ENCODE data around the gene ZNF791.
"Not testable (repeated sequence)": the region's sequence is repeated elsewhere in the genome, so short reads cannot be mapped to it uniquely, and the experiment has no call there.

The ZNF791 gene

GRCh38 chr19:12610540-12611360 is at the start of gene ZNF791, which contains the start of gene ZNF490:
Gene ZNF791 (plus strand): TSS chr19:12610920. CDS start chr19:12611080, 160 bp downstream.
Gene ZNF490 (minus strand): TSS chr19:12610813. CDS start chr19:12610680, 133 bp downstream.
- peak; percentile 92 to 96 for DNase-seq (ENCODE audit: low read depth in 2 of 2)

GRCh38 chr19:12564016-12564664 is 46.6 kb upstream of the ZNF791 start:
- DNase-seq (ENCODE audit: low read depth in 2 of 2), result peak; percentile 81 to 92

GRCh38 chr19:12566380-12566779 is 44.3 kb upstream of the ZNF791 start:
- DNase-seq (ENCODE audit: low read depth in 2 of 2), result not testable (repeated sequence)

- no peak for DNase-seq (ENCODE audit: low read depth in 2 of 2)
These were observed 42.8 kb upstream of the ZNF791 start for GRCh38 chr19:12567951-12568350.

DNA sequence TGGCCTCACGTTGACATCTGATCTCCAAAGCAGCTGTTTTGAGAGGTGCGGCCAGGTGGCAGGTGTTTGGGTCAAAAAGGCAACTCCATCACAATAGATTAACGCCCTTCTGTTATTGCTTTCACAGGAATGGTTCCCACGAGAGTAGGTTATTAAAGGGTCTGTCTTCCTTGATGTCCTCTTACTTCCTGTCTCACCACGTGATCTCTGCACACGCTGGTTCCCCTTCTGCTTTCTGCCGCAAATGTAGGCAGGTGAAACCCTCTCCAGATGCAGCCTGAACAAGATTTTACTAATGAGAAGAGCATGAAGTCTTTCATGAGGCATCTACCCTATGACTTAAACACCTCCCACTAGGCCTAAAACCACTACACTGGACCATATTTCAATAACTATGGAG is 36.7 kb upstream of the ZNF791 start:
- no peak for DNase-seq (ENCODE audit: low read depth in 2 of 2)

- no peak for DNase-seq (ENCODE audit: low read depth in 2 of 2)
These were observed 32.1 kb upstream of the ZNF791 start for GRCh38 chr19:12578641-12579040.

GRCh38 chr19:12580180-12580694 is 30.5 kb upstream of the ZNF791 start:
- DNase-seq (ENCODE audit: low read depth in 2 of 2), result no peak

DNA sequence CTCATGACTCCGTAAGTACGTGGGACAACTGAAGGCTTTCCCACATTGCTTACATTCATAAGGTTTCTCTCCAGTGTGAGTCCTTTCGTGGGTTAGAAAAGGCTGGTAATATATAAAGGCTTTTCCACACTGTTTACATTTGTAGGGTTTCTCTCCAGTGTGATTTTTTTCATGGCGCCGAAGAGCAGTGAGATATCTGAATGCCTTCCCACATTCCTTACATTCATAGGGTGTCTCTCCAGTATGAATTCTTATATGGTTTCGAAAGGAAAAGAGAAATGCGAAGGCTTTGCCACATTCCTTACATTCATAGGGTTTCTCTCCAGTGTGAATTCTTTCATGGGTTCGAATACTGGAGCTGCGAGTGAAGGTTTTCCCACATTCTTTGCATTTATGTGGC is 29.6 kb upstream of the ZNF791 start:
- no peak for DNase-seq (ENCODE audit: low read depth in 2 of 2)

DNA sequence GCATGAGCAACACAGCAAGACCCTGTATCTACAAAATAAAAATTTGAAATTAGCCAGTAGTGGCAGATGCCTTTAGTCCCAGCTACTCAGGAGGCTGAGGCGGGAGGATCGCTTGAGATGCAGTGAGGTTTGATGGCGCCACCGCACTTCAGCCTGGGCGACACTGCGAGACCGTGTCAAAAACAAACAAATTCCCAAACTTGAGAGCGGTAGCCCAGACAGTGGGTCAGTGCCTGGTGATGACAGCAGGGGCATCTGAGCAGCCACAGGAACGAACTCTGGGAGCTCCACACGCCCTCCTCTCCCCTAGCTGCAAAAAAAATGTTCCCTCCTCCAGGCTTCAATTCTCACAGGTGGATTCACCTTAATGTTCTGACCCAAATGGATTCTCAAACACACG is 14.2 kb upstream of the ZNF791 start:
- DNase-seq (ENCODE audit: low read depth in 2 of 2), result no peak

DNA sequence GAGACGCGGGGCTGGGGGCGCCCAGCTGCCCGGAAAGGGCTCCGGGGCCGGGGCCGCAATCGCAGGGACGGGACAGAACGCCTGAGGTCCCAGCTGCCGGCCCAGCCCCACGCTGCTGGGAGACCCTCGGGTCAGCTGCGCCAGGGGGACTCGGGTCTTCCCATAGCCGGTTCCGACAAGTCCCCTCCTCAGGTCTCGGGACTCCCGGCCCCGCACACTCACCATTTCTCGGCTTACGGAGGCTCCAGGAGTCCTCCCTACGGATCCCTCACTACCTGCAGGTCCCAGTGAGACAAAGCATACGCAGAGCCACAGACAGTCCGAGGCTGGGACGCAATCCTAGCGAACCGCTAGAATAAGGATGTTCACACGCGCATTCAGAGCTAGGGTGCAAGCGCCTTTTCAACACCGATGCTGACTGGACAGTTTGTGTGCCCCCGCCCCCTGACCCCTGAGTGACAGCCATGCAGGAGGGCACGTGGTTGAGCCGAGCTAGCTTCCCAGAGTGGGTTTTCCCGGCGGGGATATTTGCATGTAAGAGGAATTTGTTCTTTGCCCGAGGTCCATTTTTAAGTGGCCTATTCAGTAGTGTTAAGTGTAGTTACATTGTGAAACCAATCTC is 13.7 kb upstream of the ZNF791 start:
- DNase-seq (ENCODE audit: low read depth in 2 of 2), result no peak

- DNase-seq (ENCODE audit: low read depth in 2 of 2), result no peak
These were observed 13.1 kb upstream of the ZNF791 start for GRCh38 chr19:12597594-12597993.

DNA sequence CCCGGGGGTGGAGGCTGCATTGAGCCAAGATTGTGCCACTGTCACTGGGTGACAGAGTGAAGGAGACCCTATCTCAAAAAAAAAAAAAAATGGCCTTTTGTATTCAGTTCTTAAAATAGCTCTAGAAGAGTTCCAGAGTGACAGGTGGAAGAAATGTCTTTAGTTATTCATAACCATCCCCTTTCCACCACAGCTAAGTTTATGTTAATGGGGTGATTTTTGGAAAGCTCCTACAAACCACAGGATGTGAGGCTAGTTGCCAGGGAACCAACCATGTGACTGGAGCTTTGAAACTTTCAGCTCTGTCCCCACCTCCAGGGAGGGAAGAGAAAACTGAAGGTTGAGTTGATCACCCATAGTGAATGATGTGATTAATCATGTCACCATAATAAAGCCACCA is 7.0 kb upstream of the ZNF791 start:
- DNase-seq (ENCODE audit: low read depth in 2 of 2), result no peak

DNA sequence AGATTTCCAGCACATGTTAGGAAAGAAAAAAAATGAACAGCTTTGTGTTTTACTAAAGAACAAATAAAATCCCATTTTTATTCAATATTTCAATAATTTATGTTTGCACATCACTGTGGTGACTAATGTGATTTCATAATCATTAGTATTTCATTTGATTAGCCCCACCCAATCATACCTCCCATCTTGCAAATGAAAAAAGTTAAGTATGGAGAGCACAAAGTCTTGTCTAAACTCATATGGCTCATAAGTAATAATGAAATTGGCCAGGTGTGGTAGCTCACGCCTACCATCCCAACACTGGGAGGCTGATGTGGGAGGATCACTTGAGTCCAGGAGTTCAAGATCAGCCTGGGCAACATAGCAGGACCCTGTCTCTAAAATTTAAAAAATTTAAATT is 3.9 kb upstream of the ZNF791 start:
- no peak for DNase-seq (ENCODE audit: low read depth in 2 of 2)

- no peak for DNase-seq (ENCODE audit: low read depth in 2 of 2)
These were observed 3.1 kb upstream of the ZNF791 start for GRCh38 chr19:12607631-12608030.

DNA sequence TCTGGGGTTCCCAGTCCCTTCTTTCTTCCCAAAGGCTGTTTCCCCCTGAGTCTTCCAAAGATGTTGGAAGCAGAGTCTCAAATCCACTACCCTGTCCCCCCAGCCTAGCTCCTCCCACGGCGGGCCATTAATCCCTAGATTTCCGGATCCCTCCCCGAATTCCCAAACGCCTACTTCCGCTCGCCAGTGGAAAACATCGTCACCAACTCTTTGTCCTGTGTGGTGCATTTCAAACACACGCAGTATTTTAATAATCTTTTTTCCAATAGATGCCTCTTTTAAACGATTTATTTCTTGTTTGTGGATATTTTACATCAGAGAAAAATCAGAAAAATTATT is 610 bp downstream of the ZNF791 start:
- DNase-seq (ENCODE audit: low read depth in 2 of 2), result no peak

- DNase-seq (ENCODE audit: low read depth in 2 of 2), result no peak
These were observed 6.9 kb downstream of the ZNF791 start for GRCh38 chr19:12617646-12618045.

- DNase-seq (ENCODE audit: low read depth in 2 of 2), result not testable (repeated sequence)
These were observed 10.7 kb downstream of the ZNF791 start for GRCh38 chr19:12621253-12622024.

GRCh38 chr19:12623361-12624031 is 12.8 kb downstream of the ZNF791 start:
- DNase-seq (ENCODE audit: low read depth in 2 of 2), result no peak

DNA sequence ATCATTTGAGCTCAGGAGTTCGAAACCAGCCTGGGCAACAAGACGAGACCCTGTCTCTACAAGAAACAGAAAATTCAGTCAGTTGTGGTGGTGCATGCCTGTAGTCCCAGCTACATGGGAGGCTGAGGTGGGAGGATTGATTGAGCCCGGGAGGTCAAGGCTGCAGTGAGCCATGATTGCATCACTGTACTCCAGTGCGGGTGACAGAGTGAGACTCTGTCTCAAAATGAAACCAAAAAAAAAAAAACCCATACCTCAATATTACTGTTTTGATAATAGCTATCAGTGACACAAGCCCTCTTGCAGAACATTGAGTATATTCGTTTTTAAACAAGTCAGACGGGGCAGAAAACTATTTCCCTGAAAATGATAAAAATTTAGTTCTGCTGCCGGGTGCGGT is 16.2 kb downstream of the ZNF791 start:
- no peak for DNase-seq (ENCODE audit: low read depth in 2 of 2)

GRCh38 chr19:12628040-12629022 is 17.6 kb downstream of the ZNF791 start:
- no peak for DNase-seq (ENCODE audit: low read depth in 2 of 2)

Data from stimulated activated CD8-positive, alpha-beta memory T cell treated with anti-CD3 and anti-CD28 coated beads, Interleukin-2, amount 100 ng/mL, for 48 hours (primary cell).